Suppressor macrophage treated with lipopolysaccharide for 4 hours (primary cell): Measurements from ENCODE around the gene WFDC2.

Source experiments
- DNase-seq: peaks from one replicate; pipeline ENCODE4 v3.0.0-alpha.2; 2020

The WFDC2 gene

DNA sequence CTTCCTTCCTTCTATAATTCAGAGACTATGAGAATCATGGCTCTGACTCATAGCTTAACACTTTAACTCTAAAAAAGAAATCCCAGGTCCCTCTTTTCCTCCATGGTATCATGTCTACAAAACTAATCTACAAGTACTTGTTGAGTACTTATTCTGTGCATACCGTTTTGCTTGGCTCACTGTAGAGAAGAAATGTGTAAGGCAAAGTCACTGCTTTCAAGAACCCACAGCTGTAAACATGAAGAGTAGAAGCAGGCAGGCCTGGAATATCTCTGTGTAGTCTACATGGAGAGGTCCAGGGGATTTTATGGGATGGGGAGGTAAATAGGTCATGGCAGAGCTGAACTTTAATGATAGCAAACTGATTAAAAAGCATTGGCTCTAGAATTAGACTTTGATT is 32.0 kb downstream of the WFDC2 start:
- DNase-seq: no peak

DNA sequence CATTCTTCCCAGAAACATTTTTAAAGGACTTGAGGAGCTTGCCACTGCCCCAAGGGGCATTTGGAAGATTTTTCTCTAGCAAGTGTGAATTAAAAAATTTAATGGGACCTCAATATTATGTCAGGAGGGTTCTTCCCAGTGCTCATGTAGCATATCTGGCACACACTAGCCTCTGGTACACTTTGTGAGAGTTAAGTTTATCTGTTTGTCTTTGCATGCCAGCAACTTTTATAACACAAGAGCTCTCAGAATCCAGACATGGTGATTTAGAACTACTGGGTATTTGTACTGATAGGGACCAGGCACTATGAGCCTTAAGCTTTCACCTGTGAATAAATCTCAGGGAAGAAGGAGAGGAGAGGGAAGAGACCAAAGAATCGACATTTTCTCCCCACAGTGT is 33.0 kb downstream of the WFDC2 start:
- DNase-seq: no peak

DNA sequence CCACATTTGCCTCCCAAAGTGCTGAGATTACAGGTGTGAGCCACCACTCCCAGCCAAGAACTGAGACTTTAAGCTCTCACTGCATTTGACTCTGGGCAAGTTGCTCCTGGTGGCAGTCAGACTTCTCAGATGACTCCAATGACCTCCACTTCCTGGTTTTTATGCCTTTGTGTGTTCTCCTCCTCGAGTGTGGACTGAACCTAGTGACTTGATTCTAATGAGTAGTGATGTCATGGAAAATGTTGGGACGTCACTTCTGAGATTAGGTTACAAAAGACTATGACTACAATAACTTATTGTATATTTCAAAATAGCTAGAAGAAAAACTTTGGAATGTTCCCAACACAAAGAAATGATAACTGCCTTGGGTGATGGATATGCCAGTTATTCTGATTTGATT is 33.9 kb downstream of the WFDC2 start:
- peak; percentile 64 for DNase-seq

DNA sequence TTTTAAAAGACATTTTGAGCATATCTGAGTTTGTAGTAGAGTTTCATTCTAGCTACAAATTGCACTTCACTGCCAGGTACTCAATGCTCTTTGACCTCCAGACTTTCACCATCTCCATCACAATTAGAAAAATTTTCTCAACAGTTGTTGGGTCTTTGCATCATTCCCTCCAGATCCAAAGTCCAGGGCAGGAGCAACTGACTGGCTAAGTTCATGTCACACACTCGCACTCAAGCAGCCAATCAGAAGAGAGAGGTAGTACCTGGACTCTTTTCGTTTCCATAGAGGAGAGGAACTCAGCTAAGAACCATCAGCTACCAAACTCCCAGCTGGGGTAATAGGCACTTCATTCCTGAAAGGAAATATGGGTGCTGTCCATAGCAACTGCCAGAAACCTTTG is 36.8 kb downstream of the WFDC2 start:
- DNase-seq: no peak

DNA sequence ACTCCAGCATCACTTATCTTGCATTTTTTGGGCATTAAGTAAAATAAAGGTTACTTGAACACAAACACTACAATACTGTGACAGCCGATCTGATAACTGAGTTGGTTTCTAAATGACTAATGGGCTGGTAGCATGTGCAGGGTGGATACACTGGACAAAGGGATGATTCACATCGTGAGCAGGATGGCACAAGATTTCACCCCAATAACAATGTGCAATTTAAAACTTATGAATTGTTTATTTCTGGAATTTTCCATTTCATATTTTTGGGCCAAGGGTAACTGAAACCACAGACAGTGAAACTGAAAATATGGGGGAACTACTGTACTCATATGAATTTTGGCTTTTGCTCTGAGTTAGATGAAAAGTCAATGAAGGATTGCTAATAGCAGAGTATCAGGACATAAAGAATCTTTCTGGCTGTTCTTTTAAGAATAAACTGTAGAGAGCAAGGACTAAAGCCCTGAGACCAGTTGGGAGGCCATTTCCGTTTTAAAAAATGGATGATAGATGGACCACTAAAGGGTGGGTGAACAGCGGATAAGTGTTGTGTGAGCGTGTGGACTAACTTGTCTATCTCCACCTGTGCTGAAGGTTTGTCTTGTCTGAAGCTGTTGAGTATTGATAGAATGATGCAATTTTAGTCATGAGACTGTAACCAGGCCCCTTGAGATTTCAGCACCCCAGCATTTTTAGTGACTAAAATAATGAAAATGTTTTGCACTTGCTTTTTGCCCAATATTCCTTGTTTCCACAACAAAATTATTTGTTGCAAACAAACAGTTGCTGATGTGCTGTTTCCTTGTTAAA is 37.7 kb downstream of the WFDC2 start:
- peak; percentile 79 for DNase-seq

DNA sequence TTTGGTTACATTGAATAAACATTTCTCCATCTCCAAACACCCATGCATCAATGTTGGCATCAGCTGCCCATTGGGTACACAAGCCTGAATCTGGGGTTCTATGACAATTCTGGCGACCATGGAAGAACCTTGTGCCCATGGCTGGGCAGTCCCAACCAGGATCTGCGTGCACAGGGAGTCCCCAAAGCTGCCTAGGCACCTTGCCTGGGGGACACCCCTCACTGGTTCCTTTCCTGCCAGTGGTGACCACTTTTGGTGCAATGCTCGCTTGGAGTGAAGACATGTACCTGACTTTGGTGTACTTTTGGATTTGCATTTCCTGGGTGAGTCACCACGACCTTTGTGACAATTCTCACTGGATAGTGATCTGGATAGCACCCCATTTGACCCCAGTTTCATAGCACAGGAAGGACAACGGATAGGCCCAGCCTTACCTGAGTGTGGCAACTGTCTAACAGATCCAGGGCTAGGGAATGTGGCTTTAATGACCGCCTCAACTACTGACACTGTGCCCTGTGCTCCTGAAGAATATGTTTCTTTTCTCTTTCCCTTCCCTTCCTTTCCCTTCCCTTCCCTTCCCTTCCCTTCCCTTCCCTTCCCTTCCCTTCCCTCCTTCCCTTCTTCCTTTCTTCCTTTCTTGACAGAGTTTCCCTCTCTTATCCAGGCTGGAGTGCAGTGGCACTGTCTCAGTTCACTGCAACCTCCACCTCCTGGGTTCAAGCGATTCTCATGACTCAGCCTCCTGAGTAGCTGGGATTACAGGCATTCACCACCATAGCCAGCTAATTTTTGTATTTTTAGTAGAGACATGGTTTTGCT is 38.7 kb downstream of the WFDC2 start:
- DNase-seq: no peak

DNA sequence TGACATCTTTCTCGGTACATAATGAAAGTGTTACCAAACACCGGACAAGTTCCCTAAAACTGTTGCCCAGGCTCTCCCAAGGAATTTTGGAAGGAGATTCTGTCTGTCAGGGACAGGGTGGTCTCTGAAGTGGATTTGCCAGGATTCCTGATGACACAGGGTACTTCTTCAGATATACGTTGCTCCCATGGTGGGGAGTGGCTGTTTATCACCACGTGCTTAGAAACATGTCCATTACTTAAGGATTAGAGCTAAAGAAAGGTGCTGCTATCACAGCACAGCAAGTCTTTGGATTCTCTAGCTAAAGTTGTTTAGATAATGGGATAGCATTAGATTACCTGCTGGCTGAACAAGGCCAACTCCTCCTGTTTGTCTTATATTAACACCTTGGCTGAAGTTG is 39.5 kb downstream of the WFDC2 start:
- no peak for DNase-seq

DNA sequence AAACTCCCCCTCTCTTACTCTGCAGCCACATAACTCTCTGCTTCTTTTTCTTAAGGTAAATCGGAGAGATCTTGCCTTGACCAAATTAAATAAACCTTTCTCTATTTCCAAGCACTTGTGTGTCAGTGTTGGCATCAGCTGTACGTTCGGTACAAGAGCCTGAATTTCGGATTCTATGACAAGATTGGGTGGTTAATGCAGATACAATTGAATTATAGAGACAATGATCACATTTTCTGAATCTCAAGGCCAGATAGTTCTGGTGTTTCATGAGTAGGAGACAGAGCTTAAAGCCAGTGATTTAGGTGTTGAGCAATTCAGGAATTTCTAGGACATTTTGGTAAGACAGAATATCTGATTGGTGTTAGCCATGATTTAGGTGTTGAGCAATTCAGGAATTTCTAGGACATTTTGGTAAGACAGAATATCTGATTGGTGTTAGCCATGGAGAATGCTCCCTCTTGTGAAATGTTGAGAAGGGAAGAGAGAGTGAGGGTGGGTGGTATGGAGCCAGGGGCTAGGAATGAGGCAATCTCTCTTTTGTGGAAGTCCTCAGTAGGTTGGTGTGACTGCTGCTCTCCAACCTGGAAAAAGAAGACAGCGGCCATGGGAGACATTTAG is 40.8 kb downstream of the WFDC2 start:
- peak; percentile 54 for DNase-seq

DNA sequence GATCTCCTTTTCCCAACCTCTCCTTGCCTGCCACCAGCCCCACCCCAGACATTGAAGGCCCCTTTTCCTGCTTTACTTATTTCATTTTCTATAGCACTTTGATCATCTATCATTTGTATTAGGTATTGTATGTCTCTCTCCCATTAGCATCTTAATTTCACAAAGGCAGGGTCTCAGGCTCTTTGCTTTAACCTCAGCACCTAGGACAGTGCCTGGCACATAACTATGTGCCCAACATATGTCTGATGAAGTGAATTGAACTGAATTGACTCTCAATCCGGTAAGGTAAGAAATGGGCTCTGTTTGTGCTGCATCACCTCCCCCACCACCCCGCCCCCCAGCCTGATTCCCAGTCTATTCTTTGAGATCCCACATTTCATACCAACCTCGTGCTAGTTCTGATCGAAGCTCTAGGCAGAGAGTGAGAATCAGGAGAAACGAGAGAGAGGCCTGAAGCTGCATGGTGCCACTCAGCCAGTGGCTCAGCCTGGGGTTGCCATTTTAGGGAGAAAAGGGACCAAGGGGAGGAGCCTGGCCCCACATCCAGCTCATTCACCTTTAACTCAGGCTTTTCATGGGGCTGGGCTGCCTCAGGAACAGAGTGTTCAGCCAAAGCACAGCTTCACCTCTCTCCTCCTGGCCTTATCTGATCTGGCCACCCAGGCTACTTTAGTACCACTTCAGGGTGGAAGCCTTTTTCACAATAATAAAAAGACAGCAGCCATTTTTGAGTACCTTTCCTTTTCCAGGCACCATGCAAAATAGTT is 45.8 kb downstream of the WFDC2 start, which contains the start of gene SPINT3:
SPINT3 (minus strand) TSS at position 476 of the 767 bp plus-strand sequence; CDS start at position 462, 14 bp downstream.
- DNase-seq: no peak

DNA sequence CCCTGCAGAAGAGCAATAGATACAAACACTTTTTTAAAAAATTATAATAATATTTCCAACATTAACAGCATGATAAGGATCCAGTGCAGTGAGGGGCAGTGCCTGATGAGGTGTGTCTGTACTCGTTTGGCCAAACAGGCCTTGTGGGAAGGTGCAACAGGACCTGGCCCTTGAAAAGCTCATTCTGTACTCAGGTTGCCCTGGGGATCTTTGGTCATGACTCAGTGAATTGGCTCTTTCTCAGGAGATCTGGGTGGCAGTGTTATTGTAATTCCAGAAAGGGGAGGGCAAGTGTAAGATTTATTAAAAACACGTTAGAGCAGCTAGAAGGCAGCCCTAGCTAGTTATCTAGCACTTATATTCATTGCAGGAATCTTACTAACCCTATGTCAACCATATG is 48.7 kb downstream of the WFDC2 start:
- no peak for DNase-seq

DNA sequence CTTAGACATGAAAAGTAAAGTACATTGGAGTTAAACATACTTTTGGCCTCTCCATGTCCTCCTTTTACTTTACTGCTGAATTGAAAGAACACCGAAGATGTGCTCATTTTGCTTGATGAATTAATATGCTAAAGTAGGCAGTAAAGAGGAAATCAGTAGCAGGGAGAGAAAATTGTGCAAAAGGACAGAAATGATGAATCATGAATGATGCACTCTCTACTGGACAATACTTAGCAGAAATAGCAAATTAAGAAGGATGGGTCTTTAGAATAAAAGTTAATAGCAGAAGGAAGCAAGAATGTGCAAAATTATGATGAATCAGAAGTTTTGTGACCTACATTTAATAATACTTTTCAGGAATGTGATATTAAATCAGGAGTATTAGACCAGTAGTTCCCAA is 54.3 kb downstream of the WFDC2 start:
- peak; percentile 50 for DNase-seq

DNA sequence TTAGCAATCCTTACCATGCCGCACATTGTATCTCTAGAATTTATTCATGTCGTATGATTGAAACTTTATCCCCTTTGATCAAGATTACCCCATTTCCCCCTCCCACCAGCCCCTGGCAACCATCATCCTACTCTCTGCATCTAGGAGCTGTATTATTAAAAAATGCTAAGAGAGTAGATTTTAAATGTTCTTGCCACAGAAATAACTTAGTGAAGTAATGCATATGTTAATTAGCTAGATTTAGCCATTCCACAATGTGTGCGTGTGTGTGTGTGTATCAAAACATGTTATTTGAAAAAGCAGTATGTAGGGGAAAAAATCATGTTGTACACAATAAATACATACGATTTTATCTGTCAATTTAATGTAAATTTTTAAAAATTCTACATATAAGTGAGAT is 57.7 kb downstream of the WFDC2 start:
- DNase-seq: no peak
